Epidermal melanocyte (primary cell): ENCODE results near the gene WBP11.
A peak's percentile ranks its signal among the peaks of the same experiment; 100 is the strongest.

Experiments used
- DNase-seq: peaks from one replicate; pipeline ENCODE4 v3.0.0; 2011; ENCODE audit warnings: low spot score; ENCODE audit not compliant: insufficient read length

The WBP11 gene

DNA sequence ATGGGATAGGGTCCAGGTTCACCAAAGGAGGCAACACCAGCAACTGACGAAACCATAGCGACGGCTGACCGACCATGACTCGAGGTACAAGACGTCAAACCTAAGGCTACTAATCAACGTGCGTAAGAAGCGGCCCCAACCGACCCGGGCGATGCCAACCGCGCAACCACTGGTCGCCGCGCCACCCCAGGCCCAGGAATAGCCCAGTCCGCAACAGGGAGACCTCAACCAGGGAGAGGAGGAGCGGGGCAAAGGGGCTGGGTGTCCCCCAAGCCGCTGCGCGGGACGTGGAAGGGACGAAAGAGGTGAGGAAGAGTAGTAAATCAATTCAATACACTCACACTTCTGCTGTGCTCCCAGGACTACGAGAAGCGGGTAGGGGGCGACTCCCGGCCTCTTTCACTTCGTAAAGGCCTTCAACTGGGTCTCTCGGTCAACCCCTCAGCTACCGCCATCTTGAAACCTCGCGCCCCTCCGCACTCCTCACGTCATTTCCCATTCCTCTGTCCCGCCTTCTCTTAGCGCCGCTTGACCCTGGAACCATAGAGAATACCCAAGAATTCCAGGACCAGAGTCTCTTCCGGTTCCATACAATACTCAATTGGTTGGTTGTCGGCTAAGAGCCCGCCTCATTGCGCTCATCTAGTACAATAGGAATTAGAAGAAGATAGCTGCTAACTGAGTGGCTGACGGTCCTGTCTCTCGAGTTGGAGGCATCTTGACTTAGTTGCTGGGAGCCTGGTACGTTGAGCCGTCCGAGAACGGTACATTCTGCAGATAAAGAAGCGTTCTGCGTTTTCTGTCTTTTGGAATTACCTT lies at the start of gene WBP11, which contains the start of gene C12orf60:
TSS of gene WBP11 (minus strand) at position 468 of the 819 bp plus-strand sequence. CDS start 2,095 bp downstream, outside the sequence.
TSS of gene C12orf60 (plus strand) at position 660 of the 819 bp plus-strand sequence. CDS start 19,266 bp downstream, outside the sequence.
- DNase-seq, result peak; percentile 97

DNA sequence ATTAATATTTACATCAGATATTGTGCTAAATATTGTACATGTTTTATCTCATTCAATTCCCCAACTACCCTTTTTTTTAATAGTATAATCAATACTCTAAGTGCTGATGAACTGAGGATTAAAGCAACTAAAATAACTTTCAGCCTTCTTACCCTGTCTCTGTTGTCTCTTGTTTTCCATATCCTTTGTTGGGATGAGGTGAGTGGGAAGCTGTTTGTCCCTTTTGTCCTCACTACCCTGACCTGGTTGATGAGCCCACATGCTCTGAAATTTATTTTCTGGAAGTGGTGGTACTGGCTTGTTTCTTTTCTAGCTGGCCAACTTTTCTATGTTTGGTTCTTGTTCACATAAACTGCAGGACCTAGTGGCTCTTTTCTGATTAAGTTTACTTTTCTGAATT lies 49.6 kb upstream of the WBP11 start:
- DNase-seq, result no peak

DNA sequence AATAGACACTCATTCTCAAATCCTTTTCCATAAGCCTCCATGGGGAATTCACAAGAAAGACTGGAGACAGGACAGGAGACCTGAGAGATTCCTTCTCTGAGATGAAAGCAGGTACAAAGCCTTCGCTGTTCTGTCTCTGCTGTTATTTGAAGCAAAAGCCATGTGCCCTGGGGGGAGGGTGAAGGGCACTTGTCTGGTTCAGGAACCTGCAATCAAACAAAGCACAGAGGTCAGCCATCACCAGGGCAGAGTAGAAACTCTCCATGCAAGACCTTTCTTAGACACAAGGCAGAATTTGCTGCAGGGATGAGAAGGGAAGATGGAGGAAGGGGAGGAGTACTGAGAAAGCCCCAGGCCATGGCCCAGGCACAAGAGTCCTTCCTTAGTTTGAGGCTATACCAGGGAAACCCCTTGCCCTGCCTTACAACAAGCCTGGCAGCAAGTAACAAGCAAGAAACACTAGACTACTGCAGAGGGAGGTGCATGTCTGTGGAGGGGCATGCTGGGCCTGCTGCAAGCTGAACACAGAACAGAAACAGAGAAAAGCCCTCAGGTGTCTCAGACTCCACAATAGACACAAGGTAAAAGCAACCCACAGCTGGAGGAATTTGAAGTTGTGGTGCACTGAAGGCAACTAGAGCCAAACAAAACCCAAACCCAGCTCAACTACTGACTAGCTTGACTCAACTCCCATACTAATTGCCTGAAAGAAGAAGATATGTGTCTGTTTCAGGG lies 47.8 kb upstream of the WBP11 start:
- DNase-seq, result no peak

DNA sequence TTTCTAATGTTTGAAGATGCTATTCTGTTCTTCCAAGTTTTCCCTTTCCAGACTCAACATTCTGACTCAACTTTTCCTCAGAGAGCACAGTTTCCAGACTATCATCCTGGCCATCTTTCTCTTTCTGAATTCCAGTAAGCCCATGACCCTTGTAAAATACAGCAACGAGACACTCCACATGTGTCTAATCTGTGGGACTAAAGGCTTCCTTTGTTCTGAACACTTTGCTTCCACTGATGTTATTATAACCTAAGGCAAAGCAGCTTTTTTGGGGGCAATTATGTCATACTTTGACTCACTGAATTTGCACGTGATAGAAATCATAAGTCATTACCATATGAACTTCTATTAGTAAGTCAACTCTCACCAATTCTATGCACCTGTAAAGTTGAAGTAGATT lies 46.4 kb upstream of the WBP11 start:
- no peak for DNase-seq

DNA sequence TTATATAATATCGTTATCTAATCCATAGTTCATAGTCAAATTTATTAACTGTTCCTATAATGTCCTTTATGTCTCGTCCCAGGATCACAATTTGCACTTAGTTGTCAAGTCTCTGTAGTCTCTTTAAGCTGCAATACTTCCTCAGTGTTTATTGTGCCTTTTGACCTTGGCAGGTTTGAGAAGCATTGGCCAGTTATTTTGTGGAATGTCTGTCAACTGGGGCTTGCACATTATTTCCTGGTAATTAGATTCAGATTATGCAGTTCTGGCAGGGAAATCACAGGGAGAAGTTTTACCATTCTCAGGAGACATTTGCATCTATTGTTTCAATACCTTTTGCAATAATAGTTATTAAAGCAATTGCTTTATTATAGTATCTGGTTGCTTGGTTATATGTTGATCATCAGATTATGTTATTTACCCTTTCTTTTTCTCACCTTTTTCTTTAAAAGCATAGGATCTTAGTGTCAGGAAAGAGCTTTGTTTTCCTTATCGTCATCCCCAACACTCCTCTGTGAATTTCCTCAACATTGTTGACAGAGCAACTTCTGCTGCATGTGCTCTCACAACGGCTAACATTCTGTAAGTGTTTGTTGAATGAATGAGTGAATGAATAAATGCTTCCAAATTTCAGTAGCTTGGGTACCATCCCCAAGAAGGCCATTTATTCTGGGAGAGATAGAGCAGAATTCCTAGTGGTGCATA lies 43.8 kb upstream of the WBP11 start:
- no peak for DNase-seq

DNA sequence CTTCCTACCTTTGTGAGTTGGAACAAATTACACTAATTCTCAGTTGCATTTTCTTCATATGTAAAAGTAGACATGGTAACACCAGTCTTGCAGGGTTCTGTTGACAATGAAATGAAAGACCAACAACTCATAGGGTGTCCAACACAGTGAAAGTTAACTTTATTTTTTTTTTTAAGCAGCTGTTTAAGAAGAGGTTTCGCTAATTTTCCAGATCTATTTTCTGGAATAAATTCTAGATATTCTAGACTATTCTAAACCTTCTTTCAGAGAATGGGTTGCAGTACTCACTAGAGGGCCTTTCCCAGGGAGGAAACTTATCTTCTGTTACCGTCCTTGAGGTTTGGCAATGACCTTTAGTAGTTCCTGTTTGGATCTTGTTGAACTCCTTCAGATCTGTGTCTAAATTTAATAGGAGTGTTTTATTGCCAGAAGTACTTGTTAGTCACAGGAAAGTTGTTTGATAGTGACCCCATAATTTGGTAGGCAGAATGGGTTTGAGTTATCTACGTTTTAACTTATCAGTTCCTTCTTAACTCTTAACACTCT lies 42.8 kb upstream of the WBP11 start:
- DNase-seq, result no peak

DNA sequence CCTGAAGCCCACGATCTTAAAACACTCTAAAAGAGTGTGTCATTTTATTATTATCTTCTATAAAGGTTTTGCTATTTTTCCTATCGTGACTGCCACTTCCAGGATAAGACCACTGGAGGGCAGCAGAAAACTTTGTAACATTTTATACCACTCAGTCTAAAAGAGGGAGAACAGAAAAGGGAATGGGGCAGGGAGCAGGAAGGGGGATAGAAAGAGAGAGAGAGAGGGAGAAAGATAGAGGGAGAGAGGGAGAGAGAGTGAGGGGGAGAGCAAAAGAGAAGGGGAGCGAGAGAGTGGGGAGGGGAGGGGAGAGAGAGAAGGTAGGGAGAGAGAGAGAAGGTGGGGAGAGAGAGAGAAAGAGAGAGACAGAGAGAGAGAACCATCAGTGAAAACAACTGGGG lies 42.1 kb upstream of the WBP11 start:
- peak; percentile 69 for DNase-seq

DNA sequence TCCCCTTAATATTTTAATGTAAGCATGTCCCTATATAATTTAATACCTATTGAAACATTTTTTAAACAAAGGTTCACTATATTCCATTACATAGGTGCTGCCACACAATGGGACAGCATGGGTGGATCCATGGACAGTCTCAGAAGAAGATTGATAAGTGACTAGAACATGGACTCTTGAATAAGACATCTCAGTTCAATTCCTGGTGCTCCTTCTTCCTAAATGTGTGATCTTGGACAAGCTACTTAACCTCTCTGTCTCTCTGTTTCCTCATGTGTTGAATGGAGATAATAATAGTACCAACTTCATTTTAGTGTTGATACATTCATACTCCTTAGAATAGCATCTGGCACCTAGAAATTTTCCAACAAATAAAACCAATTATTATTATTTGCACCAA lies 41.1 kb upstream of the WBP11 start:
- no peak for DNase-seq

DNA sequence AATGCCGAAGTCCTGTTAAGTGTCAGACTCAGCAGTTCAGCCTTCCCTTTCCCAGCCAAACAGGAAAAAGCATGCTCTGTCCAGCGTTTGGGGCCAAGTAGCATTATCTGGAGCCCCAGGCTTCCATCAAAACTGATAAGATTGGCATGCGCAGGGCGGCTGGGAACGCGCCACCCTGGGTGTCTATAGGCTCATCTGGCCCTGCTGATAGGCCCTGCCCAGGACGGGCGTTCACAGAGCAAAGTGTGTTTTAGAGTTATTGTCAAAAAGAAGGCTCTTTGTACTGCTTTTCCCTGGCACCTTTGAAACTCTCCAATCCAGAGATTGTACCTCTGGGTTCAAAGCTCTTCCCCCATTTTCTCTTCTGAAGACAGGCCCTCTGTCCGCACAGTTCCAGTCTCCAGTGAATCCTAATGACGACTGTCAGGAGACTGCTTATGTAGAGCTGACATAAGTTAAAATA lies 40.2 kb upstream of the WBP11 start, which contains the start of gene ART4:
TSS of gene ART4 (minus strand) at position 102 of the 463 bp plus-strand sequence. CDS start 413 bp downstream, outside the sequence.
- no peak for DNase-seq

DNA sequence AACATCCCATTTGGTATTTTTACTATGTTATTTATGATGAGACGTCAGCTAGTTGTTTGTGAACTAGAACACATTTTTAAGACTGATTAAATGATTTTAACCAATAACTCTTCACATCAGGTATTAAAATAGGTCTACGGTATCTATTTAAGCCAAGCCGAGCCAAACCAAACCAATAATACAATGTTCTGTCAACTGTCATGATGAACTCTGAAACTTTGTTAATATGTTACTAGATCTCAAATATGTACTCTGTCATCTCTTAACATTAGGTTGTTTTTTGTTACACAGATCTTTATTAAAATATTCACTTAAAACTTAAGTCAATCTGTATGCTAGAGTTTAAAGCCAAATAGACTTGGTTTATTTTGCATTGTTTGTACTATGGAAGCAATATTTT lies 39.0 kb upstream of the WBP11 start:
- no peak for DNase-seq

DNA sequence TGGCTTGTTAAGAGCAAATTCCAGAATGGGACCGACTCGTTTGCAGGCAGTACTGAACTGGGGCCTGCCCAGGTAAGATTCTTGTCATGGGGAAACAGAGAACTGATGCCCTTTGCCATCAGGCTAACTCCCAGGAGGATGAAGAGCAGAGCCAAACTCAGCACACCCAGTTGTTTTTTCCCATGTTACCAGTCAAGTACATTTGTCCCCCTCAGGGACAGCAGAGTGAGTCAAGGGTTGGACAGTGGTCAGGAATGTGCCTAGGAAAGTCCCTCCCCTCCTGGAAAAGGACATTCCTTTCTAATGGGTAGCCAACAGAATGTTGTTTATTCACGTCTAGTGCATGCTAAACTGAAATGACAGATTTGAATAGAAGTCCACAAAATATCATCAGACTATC lies 38.5 kb upstream of the WBP11 start:
- DNase-seq, result no peak

DNA sequence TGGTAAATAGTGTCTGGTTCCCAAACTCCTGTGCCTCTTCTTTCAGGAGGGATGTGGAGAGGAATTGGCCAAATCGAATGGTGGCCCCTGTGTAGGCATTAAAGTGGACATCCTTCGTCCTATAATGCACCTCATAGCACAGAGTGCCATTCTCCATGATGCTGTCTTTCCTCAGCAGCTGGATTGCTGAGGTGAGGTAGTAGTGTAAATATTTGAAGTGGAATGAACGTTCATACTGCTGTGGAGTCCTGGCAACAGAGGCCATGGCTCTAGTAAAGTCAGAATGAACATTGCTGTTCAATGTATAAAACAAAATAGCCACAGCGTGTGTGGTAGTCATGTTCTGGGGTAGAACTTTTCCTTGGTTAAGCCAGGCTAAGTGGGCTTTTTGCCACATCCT lies 37.3 kb upstream of the WBP11 start:
- DNase-seq, result no peak

DNA sequence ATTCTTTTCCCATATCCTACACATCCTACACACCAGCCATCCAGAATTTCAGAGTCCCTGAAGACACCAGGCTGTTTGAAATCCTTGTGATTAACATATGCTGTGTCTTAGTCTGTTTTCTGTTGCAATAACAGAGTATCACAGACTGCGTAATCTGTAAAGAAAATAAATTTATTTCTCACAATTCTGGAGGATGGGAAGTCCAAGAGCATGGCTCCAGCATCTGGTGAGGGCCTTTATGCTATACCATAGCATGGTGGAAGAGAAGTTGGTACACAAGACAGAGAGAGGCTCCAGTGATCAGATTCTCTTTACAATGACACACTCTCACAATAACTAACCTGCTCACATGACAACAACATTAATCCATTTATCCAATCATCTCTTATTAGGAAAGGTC lies 36.0 kb upstream of the WBP11 start:
- no peak for DNase-seq

DNA sequence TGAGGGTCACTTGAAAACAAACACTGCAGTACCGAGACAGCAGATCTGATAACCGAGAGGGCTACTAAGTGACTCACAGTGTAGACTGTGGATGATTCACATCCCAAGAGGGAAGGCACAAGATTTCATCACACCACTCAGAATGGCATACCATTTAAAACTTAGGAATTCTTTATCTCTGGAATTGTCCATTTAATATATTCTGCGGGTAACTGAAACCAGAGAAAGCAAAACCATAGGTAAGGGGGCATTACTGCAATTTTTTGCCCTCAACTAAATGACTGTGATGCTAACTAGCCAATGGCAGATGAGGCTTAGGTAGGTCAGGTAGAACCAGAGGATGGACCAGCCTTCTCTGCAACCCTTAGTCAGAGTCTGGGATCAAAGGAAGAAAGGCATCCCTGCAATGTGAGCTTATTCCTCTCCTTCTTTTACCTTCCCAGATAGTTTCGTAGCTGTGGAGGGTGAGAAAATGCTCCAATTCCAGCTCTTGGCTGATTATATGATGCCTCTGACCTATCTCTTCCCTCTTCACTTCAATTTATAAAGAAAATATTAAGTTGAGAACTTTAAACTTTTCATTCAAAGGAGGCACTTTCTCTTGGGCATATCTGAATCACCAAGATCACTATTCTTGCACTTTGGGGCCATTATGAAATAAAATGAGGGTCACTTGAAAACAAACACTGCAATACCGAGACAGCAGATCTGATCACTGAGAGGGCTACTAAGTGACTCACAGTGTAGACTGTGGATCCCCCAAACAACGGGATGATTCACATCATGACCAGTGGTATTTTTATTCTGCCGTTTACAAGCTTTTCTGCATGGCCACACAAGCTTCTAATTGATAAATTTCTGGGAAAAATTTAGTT lies 33.3 kb upstream of the WBP11 start:
- no peak for DNase-seq

DNA sequence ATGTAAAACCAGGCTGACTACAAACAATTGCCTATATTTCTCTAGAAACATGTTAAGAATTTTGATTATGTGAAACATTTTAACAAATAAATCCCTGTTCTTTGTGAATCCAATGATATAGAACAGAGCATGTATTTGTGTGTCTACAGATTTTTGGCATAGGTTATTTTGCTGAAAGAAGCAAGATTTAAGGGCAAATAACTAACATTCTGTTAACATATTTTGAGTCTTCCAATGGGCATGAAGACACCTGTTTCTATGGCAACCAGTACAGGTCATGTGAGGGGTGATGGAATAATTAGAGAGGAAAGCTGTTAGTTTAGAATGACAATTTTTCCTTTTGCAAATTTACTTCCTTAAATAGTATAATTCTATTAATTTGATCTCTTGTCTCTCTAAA lies 31.2 kb upstream of the WBP11 start:
- no peak for DNase-seq

DNA sequence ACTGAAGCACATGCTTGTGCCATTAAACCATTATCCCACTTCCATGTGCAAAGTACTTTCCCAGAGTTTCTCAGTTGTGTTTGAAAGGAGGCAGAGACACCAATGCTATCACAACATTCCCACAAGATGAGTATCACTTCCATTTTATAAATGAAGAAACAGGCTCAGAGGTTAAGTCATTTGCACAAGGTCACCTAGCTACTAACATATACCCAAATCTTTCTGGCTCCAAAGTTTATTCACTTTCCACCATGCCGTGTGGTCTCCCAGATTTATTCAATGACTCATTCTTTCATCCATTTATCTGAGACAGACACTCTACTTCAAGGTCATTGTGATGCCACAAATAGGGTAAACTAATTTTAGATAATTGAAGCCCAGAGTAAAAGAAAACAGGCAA lies 30.7 kb upstream of the WBP11 start:
- DNase-seq, result no peak

DNA sequence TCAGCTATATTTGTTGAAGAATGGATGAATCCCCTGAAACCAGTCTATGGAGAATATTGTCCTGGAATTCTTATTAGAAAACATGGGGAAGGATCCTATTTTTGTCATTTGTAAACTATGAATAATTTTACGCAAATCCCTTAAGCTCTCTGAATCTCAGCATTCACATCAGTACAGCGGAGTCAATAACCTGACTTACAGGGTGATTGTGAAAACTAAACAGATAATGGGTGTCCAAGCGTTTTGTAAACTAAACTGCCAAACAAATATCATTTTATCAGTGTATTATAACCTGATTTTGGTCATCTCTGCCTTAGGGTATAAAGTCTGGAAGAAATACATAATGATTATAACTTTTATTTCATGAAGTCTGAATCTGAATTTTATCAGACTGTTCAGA lies 30.1 kb upstream of the WBP11 start:
- DNase-seq, result no peak

DNA sequence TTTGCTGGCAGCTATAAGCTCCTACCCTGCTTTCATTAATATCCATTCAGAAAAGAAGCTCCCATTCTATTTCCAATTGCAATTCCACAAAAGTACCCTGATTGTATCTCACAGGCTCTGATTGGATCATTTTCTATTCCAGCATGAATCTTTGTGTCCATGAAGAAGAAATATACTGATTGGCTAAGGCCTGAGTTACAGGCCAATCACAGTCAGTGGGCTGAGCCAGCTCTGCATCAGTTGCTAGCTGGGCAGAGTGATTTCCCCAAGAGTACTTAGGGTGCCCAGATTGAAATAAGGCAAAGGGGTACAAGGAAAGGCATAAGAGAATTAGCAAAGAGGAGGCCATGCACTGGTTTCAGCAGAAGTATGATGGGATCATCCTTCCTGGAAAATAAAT lies 25.6 kb upstream of the WBP11 start:
- peak; percentile 23 for DNase-seq

DNA sequence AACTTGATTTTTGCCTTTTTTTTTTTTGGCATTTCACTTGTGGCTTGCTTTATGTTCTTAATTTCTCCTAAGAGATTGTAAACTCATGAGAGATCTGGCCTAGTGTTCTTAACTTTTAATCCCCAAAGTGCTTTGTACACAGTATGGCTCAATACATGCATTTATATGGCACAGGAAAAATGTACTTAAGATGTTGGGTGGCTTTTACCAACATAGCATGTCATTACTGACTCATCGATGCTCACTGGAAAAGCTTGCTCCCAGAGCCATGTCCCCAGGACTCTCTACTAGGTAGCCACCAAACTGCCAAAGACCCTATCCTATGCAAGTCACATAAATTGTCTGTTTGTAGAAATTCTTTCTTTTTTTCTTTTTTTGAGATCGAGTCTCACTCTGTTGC lies 23.8 kb upstream of the WBP11 start:
- no peak for DNase-seq

DNA sequence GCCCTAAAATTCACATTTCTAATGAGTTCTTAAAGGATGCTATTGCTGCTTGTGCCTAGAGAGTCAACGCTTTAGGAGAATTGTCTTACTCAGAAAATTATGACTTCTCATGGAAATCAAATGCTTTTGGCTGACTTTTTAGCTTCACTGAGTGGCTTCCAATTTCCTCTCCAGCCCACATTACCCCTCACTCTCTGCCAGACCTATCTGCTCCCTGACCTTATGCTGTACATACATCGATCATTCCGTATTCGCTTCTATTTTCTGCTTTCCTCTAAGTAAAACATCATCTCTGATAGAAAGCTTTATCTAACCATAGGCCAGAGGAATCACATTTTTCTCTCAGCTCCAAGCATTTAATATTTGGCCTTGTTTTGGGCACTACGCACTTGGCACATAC lies 23.2 kb upstream of the WBP11 start:
- no peak for DNase-seq

DNA sequence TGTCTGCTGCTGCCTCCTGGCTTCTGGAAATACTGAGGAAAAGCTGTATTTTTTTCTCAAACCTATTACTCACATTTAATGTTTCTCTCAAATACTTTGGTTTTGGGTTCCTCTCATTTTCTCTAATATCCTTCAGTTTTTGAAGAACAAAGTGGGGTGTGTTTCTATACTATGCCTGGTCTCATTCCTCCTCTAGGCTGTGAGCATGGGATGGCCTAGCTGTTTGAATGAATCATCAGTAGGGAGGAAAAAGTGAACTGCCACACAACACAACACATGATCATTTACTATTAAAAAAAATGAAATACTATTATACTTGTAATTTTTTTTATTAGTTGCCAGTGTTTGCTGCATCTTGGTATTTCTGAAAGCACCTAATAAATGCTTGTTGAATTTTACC lies 22.0 kb upstream of the WBP11 start:
- DNase-seq, result no peak
